Effector memory CD4-positive, alpha-beta T cell (primary cell): ENCODE results near the gene NBR1.
"Not testable (repeated sequence)": the region's sequence is repeated elsewhere in the genome, so short reads cannot be mapped to it uniquely, and the experiment has no call there.

Experiments
- DNase-seq, 3 donors: peaks; one replicate each; pipeline ENCODE4 v3.0.0-alpha.2; 2020
- H3K27ac ChIP-seq: 2 replicates; pipeline ENCODE4 v1.7.0; 2013; ENCODE audit warnings: mild to moderate bottlenecking, low read length, moderate library complexity; ENCODE audit not compliant: insufficient read depth, poor library complexity, severe bottlenecking
- H3K27me3 ChIP-seq: replicated peaks from 2 replicates; pipeline ENCODE4 v1.7.0; 2013; ENCODE audit warnings: mild to moderate bottlenecking, low read length; ENCODE audit not compliant: insufficient read depth, control insufficient read depth, poor library complexity, severe bottlenecking
- H3K36me3 ChIP-seq: 2 replicates; pipeline ENCODE4 v1.7.0; 2013; ENCODE audit warnings: mild to moderate bottlenecking, low read length, moderate library complexity; ENCODE audit not compliant: control insufficient read depth, insufficient read depth
- H3K4me1 ChIP-seq: 2 replicates; pipeline ENCODE4 v1.7.0; 2013; ENCODE audit warnings: low read length, mild to moderate bottlenecking; ENCODE audit not compliant: control insufficient read depth, insufficient read depth, poor library complexity, severe bottlenecking
- H3K4me3 ChIP-seq: 2 replicates; pipeline ENCODE4 v1.7.0; 2013; ENCODE audit warnings: low read length, low read depth, mild to moderate bottlenecking; ENCODE audit not compliant: insufficient read depth, poor library complexity, severe bottlenecking
- H3K9me3 ChIP-seq: 2 replicates; pipeline ENCODE4 v1.7.0; 2013; ENCODE audit warnings: mild to moderate bottlenecking, low read length, moderate library complexity; ENCODE audit not compliant: control insufficient read depth

Gene NBR1

GRCh38 chr17:43134774-43135453, 36.1 kb upstream of the NBR1 start:
- Histone ChIP-seq H3K27me3 (no peaks in the 10 kb centered on the region), H3K4me1 (no peaks in the 10 kb centered on the region), H3K4me3 (no peak overlapping the region), H3K36me3 (peaks cover 9% of the 10 kb centered on the region), H3K9me3 (no peaks in the 10 kb centered on the region), H3K27ac (no peak overlapping the region)
- no peak for DNase-seq

GRCh38 chr17:43135454-43135819, 35.6 kb upstream of the NBR1 start:
- no peak for DNase-seq
- H3K9me3 ChIP-seq: no peaks in the 10 kb centered on the region
- H3K4me3 ChIP-seq: no peak overlapping the region
- no peaks in the 10 kb centered on the region for H3K27me3 ChIP-seq
- H3K27ac ChIP-seq: no peak overlapping the region
- H3K36me3 ChIP-seq: peaks cover 9% of the 10 kb centered on the region
- H3K4me1 ChIP-seq: no peaks in the 10 kb centered on the region

GRCh38 chr17:43136574-43136973, 34.4 kb upstream of the NBR1 start:
- H3K27ac ChIP-seq, H3K36me3 ChIP-seq, DNase-seq: not testable (repeated sequence)

GRCh38 chr17:43138531-43138930, 32.5 kb upstream of the NBR1 start:
- H3K9me3 ChIP-seq, H3K4me3 ChIP-seq, H3K27ac ChIP-seq, H3K36me3 ChIP-seq, DNase-seq, H3K27me3 ChIP-seq, H3K4me1 ChIP-seq: not testable (repeated sequence)

More at GRCh38 chr17:43136574-43136973, 34.4 kb upstream of the NBR1 start:
- H3K27me3 ChIP-seq, H3K4me1 ChIP-seq, H3K9me3 ChIP-seq, H3K4me3 ChIP-seq: not testable (repeated sequence)

GRCh38 chr17:43140396-43141332, 30.4 kb upstream of the NBR1 start:
- no peak for DNase-seq
- no peak overlapping the region for H3K27ac ChIP-seq
- no peak overlapping the region for H3K4me3 ChIP-seq
- H3K4me1 ChIP-seq: no peaks in the 10 kb centered on the region
- no peaks in the 10 kb centered on the region for H3K9me3 ChIP-seq
- no peaks in the 10 kb centered on the region for H3K36me3 ChIP-seq
- no peaks in the 10 kb centered on the region for H3K27me3 ChIP-seq

- H3K4me1 ChIP-seq: no peaks in the 10 kb centered on the region
- no peak overlapping the region for H3K4me3 ChIP-seq
- no peaks in the 10 kb centered on the region for H3K36me3 ChIP-seq
- no peaks in the 10 kb centered on the region for H3K9me3 ChIP-seq
- H3K27me3 ChIP-seq: no peaks in the 10 kb centered on the region
- no peak overlapping the region for H3K27ac ChIP-seq
- DNase-seq: no peak
Observed at GRCh38 chr17:43142153-43142552, 28.9 kb upstream of the NBR1 start.

GRCh38 chr17:43143201-43143600, 27.8 kb upstream of the NBR1 start:
- H3K27me3 ChIP-seq: no peaks in the 10 kb centered on the region
- no peaks in the 10 kb centered on the region for H3K9me3 ChIP-seq
- DNase-seq: no peak
- H3K4me1 ChIP-seq: no peaks in the 10 kb centered on the region
- no peaks in the 10 kb centered on the region for H3K36me3 ChIP-seq
- no peak overlapping the region for H3K27ac ChIP-seq
- H3K4me3 ChIP-seq: no peak overlapping the region

GRCh38 chr17:43146649-43147048, 24.4 kb upstream of the NBR1 start:
- DNase-seq: no peak
- H3K4me3 ChIP-seq: no peak overlapping the region
- H3K27ac ChIP-seq: no peak overlapping the region
- no peaks in the 10 kb centered on the region for H3K36me3 ChIP-seq
- no peaks in the 10 kb centered on the region for H3K27me3 ChIP-seq
- H3K9me3 ChIP-seq: no peaks in the 10 kb centered on the region
- no peaks in the 10 kb centered on the region for H3K4me1 ChIP-seq

- Histone ChIP-seq H3K4me3 (no peak overlapping the region), H3K4me1 (no peaks in the 10 kb centered on the region), H3K27me3 (no peaks in the 10 kb centered on the region), H3K27ac (no peak overlapping the region), H3K9me3 (no peaks in the 10 kb centered on the region), H3K36me3 (no peaks in the 10 kb centered on the region)
- DNase-seq: no peak
Observed at GRCh38 chr17:43151880-43152456, 19.0 kb upstream of the NBR1 start.
